Subcutaneous adipose tissue (tissue), 4 donors: ENCODE measurements around the gene ADAM11. TPM values are rescaled to one million over a fixed set of nuclear protein-coding genes. Genes with fewer than 3 reads are reported as not detected.

Experiments
- CTCF ChIP-seq: fragments of 450-650 bp; IDR thresholded peaks from one replicate; pipeline ENCODE4 v1.5.1; 2016; ENCODE audit warnings: low read depth, mild to moderate bottlenecking, control low read depth, antibody characterized with exemption, moderate library complexity
- total RNA-seq, 4 donors: library from RNA; depleted of rRNA; stranded (reverse); fragments of >200 nt; gene quantifications; one replicate each; pipeline ENCODE4 v1.1.0, GENCODE V29; 2016

Gene ADAM11
- total RNA-seq, 4 donors from 2014 or later, result 0.17 to 0.88 (median 0.57) TPM; not detected in 1

GRCh38 chr17:44779211-44780025 is 20.6 kb downstream of the ADAM11 start:
- TF ChIP-seq CTCF, result no peak

GRCh38 chr17:44780161-44780560 is 21.4 kb downstream of the ADAM11 start:
- no peak for TF ChIP-seq CTCF

- no peak for TF ChIP-seq CTCF
These were observed 22.2 kb downstream of the ADAM11 start for GRCh38 chr17:44780845-44781480.

- no peak for TF ChIP-seq CTCF
These were observed 22.9 kb downstream of the ADAM11 start for GRCh38 chr17:44781551-44782325.

- no peak for TF ChIP-seq CTCF
These were observed 23.6 kb downstream of the ADAM11 start for GRCh38 chr17:44782326-44782850.

- no peak for TF ChIP-seq CTCF
These were observed 27.1 kb downstream of the ADAM11 start for GRCh38 chr17:44785921-44786320.
